ENCODE data around the gene TMEM108.

Gene TMEM108

GRCh38 chr3:133115176-133115575 is 77.0 kb downstream of the TMEM108 start:
- no peak for DNase-seq (ENCODE audit: low read depth)
- TF ChIP-seq POLR2A (IDR thresholded peaks at IDR 0.05; ENCODE audit: extremely low read depth, insufficient read length) (no peak), MYC (IDR thresholded peaks at IDR 0.05; ENCODE audit: low read depth, low read length) (no peak), MAX (IDR thresholded peaks at IDR 0.05; ENCODE audit: low read depth, low read length) (no peak), CTCF (IDR thresholded peaks at IDR 0.05; ENCODE audit: low read depth, low read length) (no peak)
- no peak overlapping the region for H3K4me3 ChIP-seq (ENCODE audit: low read depth, low read length)

- TF ChIP-seq CTCF (IDR thresholded peaks at IDR 0.05; ENCODE audit: low read depth, low read length) (no peak), MYC (IDR thresholded peaks at IDR 0.05; ENCODE audit: low read depth, low read length) (no peak), POLR2A (IDR thresholded peaks at IDR 0.05; ENCODE audit: extremely low read depth, insufficient read length) (no peak), MAX (IDR thresholded peaks at IDR 0.05; ENCODE audit: low read depth, low read length) (no peak)
- DNase-seq (ENCODE audit: low read depth): no peak
- no peak overlapping the region for H3K4me3 ChIP-seq (ENCODE audit: low read depth, low read length)
Observed at GRCh38 chr3:133117342-133117741, 79.2 kb downstream of the TMEM108 start.

GRCh38 chr3:133119176-133119575 is 81.0 kb downstream of the TMEM108 start:
- TF ChIP-seq MYC (IDR thresholded peaks at IDR 0.05; ENCODE audit: low read depth, low read length): no peak
- no peak for DNase-seq (ENCODE audit: low read depth)
- no peak overlapping the region for H3K4me3 ChIP-seq (ENCODE audit: low read depth, low read length)

- DNase-seq (ENCODE audit: low read depth): no peak
- TF ChIP-seq MYC (IDR thresholded peaks at IDR 0.05; ENCODE audit: low read depth, low read length): no peak
- no peak for TF ChIP-seq POLR2A (IDR thresholded peaks at IDR 0.05; ENCODE audit: extremely low read depth, insufficient read length)
- no peak for TF ChIP-seq CTCF (IDR thresholded peaks at IDR 0.05; ENCODE audit: low read depth, low read length)
- TF ChIP-seq MAX (IDR thresholded peaks at IDR 0.05; ENCODE audit: low read depth, low read length): no peak
- H3K4me3 ChIP-seq (ENCODE audit: low read depth, low read length): no peak overlapping the region
Observed at GRCh38 chr3:133121450-133121849, 83.3 kb downstream of the TMEM108 start.

GRCh38 chr3:133123636-133124035 is 85.4 kb downstream of the TMEM108 start:
- TF ChIP-seq POLR2A (IDR thresholded peaks at IDR 0.05; ENCODE audit: extremely low read depth, insufficient read length) (no peak), MAX (IDR thresholded peaks at IDR 0.05; ENCODE audit: low read depth, low read length) (no peak), MYC (IDR thresholded peaks at IDR 0.05; ENCODE audit: low read depth, low read length) (no peak), CTCF (IDR thresholded peaks at IDR 0.05; ENCODE audit: low read depth, low read length) (no peak)
- DNase-seq (ENCODE audit: low read depth): no peak
- H3K4me3 ChIP-seq (ENCODE audit: low read depth, low read length): no peak overlapping the region

- TF ChIP-seq CTCF (IDR thresholded peaks at IDR 0.05; ENCODE audit: low read depth, low read length) (no peak), MYC (IDR thresholded peaks at IDR 0.05; ENCODE audit: low read depth, low read length) (no peak), MAX (IDR thresholded peaks at IDR 0.05; ENCODE audit: low read depth, low read length) (no peak), POLR2A (IDR thresholded peaks at IDR 0.05; ENCODE audit: extremely low read depth, insufficient read length) (no peak)
- no peak for DNase-seq (ENCODE audit: low read depth)
- no peak overlapping the region for H3K4me3 ChIP-seq (ENCODE audit: low read depth, low read length)
Observed at GRCh38 chr3:133124511-133124910, 86.3 kb downstream of the TMEM108 start.

Data from NB4 (cell line).